Stimulated activated naive CD8-positive, alpha-beta T cell treated with anti-CD3 and anti-CD28 coated beads, Interleukin-15, amount 100 ng/mL, for 72 hours (primary cell): ENCODE data around the gene THSD7A.
A peak's percentile ranks its signal among the peaks of the same experiment; 100 is the strongest.

Experiments
- ATAC-seq: fragments of 150-1000 bp; cut with Tn5 transposase; 2 replicates; pipeline ENCODE4 v1.10.0; 2021; ENCODE audit warnings: mild to moderate bottlenecking, moderate library complexity
- DNase-seq, 2 donors: peaks; one replicate each; pipeline ENCODE4 v3.0.0; 2021 to 2022
- H3K27ac Mint-ChIP-seq, 2 donors: one replicate each; pipeline ENCODE4 v1.8.0; 2022; ENCODE audit warnings: mild to moderate bottlenecking in 2 of 2, mixed read lengths in 2 of 2, moderate library complexity in 2 of 2
- H3K27me3 Mint-ChIP-seq: one replicate; pipeline ENCODE4 v1.8.0; 2022; ENCODE audit warnings: mixed read lengths
- H3K4me1 Mint-ChIP-seq: one replicate; pipeline ENCODE4 v1.8.0; 2022; ENCODE audit warnings: mild to moderate bottlenecking, mixed read lengths
- H3K4me3 Mint-ChIP-seq, 2 donors: one replicate each; pipeline ENCODE4 v1.8.0; 2022; ENCODE audit warnings: mild to moderate bottlenecking in 2 of 2, mixed read lengths in 2 of 2, moderate library complexity in 1 of 2
- H3K9me3 Mint-ChIP-seq, 2 donors: one replicate each; pipeline ENCODE4 v1.8.0; 2022; ENCODE audit warnings: mixed read lengths in 2 of 2

THSD7A gene

DNA sequence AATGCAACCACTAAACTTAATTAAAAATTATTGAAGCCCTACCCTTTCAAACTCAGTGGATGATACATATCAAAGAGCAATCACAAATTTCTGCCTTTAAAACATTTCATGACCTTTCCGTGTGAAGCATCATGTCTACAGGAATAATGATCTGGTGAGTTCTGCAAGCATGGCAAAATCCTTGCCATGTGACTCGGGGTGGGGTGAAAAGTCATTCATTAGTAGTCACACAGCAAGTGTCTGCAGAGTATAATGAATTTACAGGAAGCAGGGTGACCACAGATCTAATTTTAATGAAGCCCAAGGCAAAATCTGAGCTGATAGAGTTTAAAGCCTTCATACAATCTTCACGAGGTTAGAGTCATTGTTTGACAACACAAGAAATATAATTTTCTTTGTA is 351.9 kb downstream of the THSD7A start:
- H3K4me1 Mint-ChIP-seq = no peaks in the 10 kb centered on the region
- H3K27ac Mint-ChIP-seq = no peak overlapping the region
- H3K9me3 Mint-ChIP-seq = no peaks in the 10 kb centered on the region
- H3K27me3 Mint-ChIP-seq = no peaks in the 10 kb centered on the region
- ATAC-seq = no peak
- DNase-seq = no peak
- H3K4me3 Mint-ChIP-seq = no peak overlapping the region

DNA sequence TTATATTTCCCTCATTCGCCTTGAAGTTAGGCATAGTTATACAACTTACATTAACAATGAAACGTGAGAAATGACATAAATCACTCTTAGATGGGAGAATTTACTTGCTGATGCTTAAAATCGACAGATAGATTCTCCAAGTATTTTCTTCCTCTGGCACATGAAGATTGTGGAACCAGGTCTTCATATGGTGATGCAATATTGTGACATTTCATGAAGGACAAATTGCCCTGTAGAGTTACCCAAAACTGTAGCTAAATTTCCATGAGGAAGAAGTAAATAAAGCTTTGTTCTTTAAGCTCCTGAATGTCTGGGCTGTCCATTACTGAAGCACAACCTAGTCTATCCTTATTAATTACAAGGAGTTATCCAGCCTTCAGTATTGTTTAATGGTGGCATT is 353.1 kb downstream of the THSD7A start:
- H3K27ac Mint-ChIP-seq = no peak overlapping the region
- DNase-seq (no peak), ATAC-seq (no peak)
- H3K4me3 Mint-ChIP-seq = no peak overlapping the region
- no peaks in the 10 kb centered on the region for H3K27me3 Mint-ChIP-seq
- no peaks in the 10 kb centered on the region for H3K4me1 Mint-ChIP-seq
- H3K9me3 Mint-ChIP-seq = no peaks in the 10 kb centered on the region

DNA sequence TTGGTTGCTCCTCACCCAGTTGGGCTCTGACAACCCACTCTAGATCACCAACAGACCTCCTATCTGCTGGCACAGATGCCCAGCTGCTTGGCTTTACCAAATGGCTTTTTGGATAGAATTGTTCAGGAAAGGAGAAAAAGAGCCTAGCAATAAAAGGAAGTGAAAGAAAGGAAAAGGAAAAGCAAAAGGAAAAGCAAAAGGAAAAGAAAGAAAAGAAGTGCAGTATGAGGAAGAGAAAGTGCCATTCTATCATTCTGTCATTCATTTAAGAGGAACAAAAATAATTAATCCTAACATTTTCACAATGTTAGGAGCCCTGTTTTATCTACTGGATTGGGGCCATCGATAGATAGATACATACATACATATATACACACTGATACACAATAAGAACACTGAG is 353.6 kb downstream of the THSD7A start:
- H3K4me1 Mint-ChIP-seq = no peaks in the 10 kb centered on the region
- DNase-seq (no peak), ATAC-seq (no peak)
- H3K4me3 Mint-ChIP-seq = no peak overlapping the region
- H3K27ac Mint-ChIP-seq = no peak overlapping the region
- H3K9me3 Mint-ChIP-seq = no peaks in the 10 kb centered on the region
- H3K27me3 Mint-ChIP-seq = no peaks in the 10 kb centered on the region

DNA sequence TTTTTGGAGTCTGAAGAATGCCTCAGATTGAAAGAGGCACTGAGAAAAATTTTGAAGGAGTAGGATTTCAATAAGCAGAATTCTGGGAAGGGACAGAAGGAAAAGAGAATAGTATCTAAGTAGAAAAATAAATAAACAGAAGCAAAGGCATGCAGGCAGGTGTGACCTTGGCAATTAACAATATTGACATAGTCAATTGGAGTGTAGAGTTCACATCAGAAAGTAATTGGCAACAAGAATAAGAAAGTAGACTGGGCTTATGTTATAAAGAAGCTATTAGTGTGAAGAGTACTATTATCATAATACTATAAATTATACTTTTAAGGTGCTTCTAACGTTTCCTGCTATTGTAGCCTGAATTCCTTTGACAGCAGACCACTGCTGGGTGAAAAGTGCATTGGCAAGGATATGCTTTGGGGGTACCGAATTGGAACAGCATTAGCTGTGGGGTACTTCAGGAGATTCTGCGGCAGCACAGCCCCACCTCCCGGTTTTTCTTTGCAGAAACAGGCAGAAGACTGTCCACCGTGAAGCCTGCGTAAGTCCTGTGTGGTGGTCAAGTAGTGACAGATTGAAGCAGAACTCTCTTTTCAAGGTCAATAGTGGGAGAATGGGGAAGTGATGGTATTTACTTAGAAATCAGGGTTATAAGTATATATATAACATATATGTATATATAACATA is 357.0 kb downstream of the THSD7A start:
- Mint-ChIP-seq H3K9me3 (no peaks in the 10 kb centered on the region), H3K4me3 (no peak overlapping the region), H3K27ac (no peak overlapping the region), H3K27me3 (no peaks in the 10 kb centered on the region), H3K4me1 (no peaks in the 10 kb centered on the region)
- ATAC-seq = no peak
- DNase-seq = no peak

DNA sequence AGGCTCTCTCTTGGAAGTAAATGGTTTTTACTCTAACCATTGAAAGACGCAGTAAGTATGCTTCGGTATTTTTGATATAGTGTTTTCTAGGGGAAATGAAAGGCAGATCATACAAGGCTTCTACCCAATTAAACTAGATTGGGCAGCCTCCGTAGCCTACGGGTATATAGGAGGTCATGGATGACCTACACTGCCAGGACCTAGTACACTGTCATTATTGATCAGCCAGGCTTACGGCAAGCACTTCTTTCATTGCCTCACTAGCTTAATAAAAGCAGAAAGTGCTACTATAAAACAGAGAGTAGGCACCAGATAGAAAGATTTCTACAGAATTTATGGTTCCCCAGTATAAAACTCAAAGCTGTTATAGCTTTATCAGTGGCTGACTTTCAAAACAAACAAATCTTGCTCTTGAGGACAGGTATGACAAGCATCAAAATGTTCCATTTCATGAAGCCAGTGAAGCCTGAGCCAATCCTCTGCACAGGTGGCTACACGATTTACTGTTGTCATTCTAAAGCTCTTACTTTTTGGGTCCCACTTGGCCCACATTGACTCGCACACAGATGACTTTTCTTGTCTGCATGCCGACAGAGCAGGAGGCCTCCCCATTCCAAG is 358.1 kb downstream of the THSD7A start:
- Mint-ChIP-seq H3K27me3 (no peaks in the 10 kb centered on the region), H3K9me3 (no peaks in the 10 kb centered on the region), H3K27ac (no peak overlapping the region), H3K4me3 (no peak overlapping the region), H3K4me1 (no peaks in the 10 kb centered on the region)
- DNase-seq = no peak
- ATAC-seq = no peak

DNA sequence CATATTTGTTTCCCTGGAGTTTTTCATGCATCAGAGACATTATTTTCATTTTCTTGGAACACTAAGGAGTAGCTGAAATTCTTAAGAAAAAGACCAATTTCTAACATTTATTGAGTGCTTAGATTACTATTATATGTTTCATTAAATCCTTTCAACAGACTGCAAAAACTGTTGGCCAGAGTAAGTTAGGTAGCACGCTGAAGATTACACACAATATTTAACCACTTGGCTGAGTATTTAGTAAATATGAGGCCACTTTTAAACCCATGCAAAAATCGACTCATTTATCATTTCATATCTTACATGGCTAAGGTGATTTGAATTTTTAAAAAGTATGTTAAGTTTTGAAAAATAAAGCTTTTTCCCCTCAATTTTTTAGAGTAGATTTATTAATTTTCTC is 358.8 kb downstream of the THSD7A start:
- no peak for DNase-seq

DNA sequence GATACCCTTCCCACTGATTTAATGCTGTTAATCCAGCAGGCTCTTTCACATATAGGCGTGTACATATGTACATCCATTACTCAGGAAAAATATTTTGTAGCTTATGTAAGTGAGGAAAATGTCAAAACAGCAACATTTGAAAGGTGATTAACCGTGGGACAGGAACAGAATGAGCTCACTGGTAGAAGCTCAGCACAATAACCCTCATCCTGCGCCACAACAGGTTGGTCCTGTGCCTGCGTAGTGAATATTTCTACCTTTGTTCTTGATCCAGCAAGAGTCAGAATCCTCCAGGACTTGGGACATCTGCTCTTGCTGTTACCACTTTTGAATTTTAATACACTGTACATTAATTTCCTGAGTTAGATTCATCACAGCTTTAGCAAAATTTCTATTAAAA is 359.4 kb downstream of the THSD7A start:
- no peak for DNase-seq
- Mint-ChIP-seq H3K27ac (no peak overlapping the region), H3K9me3 (no peaks in the 10 kb centered on the region), H3K4me3 (no peak overlapping the region), H3K27me3 (no peaks in the 10 kb centered on the region), H3K4me1 (no peaks in the 10 kb centered on the region)
- ATAC-seq = no peak

More for the DNA sequence above, 358.8 kb downstream of the THSD7A start:
- Mint-ChIP-seq H3K9me3 (no peaks in the 10 kb centered on the region), H3K27me3 (no peaks in the 10 kb centered on the region), H3K27ac (no peak overlapping the region), H3K4me3 (no peak overlapping the region), H3K4me1 (no peaks in the 10 kb centered on the region)
- ATAC-seq = no peak

DNA sequence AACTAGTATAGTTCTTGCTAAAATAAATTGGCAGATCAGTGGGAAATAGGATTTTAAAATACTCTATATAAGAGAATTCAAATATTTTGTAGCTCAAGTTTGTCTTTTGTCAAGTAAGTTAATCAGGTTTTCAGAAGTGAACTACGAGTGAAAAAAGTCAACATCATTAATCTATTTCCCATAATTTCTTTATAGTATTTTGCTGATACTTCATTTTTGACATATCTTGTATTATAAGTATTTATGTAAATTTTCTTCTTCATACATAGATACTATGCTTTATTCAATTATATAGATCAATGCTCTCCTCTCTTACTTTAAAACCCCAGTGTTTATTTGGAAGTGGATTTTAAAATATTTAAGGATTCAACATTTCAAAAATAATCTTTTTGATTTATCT is 360.7 kb downstream of the THSD7A start:
- ATAC-seq (no peak), DNase-seq (no peak)
- Mint-ChIP-seq H3K27ac (no peak overlapping the region), H3K4me1 (no peaks in the 10 kb centered on the region), H3K9me3 (no peaks in the 10 kb centered on the region), H3K27me3 (no peaks in the 10 kb centered on the region), H3K4me3 (no peak overlapping the region)

DNA sequence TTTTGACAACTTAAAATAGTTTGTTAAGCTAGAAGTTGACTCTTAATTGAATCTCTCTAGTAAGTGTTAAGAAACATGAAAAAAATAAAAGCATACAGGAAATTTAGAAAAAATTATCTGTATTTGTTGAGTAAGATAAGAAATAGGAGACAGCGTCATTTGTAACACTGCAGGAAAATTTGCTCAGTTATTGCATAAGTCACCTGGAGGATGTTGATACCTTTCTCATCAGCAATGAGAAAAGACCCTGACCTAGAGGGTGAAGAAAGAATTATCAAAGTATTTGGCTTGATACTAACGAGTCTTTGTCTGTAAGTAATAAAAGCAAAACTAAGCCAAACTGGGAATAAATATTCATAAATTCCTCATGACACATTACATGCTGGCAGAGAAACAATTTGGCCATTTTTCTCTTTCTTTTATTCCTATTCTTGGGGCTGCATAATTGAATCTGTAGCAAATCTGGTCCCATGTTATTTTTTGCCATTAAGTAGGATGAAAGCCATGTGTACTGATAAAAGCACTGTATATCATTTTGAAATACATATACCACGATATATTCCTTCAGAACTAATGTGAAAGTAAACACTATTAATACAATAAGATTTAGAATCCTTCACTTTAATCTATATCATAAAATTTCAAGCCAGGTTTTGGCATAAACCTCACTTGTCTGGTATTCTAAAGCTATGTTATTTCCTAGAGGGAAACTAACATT is 362.8 kb downstream of the THSD7A start:
- Mint-ChIP-seq H3K27ac (no peak overlapping the region), H3K4me3 (no peak overlapping the region), H3K4me1 (no peaks in the 10 kb centered on the region), H3K9me3 (no peaks in the 10 kb centered on the region), H3K27me3 (no peaks in the 10 kb centered on the region)
- ATAC-seq (no peak), DNase-seq (no peak)

DNA sequence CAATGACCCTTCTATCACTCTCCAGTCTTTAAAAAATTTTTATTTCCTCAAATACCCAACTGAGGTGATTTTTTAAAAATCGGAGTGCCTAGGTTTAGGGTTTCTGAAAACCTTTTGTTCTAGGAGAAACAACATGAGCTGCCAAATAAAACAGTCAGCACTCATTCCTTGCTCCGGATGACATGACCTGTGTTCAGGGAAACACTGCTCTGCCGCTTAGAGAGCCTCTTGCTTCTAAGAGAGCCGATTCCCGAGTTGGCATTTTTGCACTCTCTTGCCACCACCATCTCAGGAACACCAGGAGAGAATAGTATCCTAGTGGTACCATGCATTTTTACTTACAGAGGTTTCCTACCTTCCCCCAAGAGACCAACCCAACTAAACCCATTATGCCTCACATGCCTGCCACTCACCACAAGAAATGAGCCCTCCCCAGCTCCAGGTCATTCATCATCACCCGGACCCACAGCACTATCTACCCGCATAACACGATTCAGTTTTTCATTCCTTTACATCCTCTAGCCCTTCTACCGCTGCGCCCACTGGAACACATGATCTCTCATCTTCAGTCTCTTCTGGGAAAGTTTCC is 365.4 kb downstream of the THSD7A start:
- Mint-ChIP-seq H3K27me3 (no peaks in the 10 kb centered on the region), H3K9me3 (no peaks in the 10 kb centered on the region), H3K27ac (no peak overlapping the region), H3K4me1 (no peaks in the 10 kb centered on the region), H3K4me3 (no peak overlapping the region)
- ATAC-seq (no peak), DNase-seq (no peak)

DNA sequence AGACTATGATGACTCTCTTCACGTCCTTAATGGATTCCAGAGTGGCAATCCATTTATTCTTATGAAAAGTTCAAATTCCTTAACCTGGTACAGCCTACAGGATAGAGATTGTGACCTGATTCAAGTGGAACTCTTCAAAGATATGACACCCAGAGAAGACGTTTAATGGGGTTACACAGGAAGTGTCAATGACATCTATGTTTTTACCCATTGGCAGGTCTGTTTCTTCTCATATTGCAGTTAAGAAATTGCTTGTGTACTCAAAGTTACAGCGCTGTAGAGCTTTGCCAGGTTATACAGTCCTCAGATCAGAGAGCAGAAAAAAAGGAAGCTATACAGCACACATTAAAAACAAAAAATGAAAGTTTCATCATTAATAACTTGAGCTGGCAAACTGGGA is 367.4 kb downstream of the THSD7A start:
- no peaks in the 10 kb centered on the region for H3K4me1 Mint-ChIP-seq
- no peaks in the 10 kb centered on the region for H3K9me3 Mint-ChIP-seq
- no peak overlapping the region for H3K4me3 Mint-ChIP-seq
- DNase-seq (no peak), ATAC-seq (no peak)
- H3K27ac Mint-ChIP-seq = no peak overlapping the region
- H3K27me3 Mint-ChIP-seq = no peaks in the 10 kb centered on the region

DNA sequence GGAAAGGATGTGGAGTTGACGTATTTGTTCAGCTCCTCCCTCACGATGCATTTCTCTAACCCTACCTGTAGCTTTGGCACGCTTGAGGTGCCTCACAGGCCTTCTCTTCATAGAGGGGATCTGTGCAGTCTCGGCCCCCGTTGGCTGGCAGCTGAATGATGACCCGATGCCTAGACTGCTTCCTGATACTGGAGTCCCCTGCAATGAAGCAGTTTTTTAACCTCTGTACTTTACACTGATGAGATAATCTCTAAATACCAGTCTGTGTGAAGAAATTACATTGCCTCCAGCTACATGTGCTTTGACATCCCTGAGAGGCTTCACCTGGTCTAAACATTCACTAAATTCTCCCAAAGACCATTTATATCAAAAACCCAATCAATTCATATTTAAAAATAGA is 370.1 kb downstream of the THSD7A start:
- Mint-ChIP-seq H3K9me3 (no peaks in the 10 kb centered on the region), H3K27ac (no peak overlapping the region)
- no peak for ATAC-seq

DNA sequence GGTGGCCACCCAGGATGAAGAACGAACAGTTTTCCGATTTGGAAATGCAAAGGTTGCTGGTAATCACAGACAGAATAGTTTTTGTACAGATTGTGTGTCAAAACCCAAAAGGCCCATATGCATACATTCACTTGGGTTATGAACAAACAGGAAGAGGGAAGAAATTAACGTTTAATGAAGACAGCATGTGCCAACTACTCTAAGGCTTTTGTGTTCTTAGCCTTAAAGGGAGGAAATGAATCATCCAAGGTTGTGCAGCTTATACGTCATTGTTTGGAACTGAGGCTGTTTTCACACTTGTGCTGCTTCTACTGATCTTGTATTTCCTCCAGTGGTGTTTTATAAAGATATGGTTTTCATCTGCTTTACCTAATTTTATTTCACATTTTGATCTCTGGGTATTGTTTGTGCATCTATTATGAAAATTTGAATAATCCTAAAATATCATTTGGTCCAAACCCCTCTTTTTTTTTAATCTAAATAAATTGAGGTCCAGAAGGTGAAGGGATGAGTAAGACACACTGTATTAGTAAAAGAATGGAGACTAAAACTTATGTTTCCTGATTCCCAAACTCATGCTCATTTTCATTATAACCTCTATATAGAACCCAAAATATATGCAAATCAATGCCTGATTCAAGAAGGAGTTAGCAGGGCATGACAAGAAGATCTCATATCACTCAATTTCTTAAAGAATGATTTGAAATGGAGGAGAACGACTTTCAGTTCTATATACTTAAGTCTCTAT is 373.1 kb downstream of the THSD7A start:
- no peak overlapping the region for H3K27ac Mint-ChIP-seq
- peak; percentile 54 for ATAC-seq
- DNase-seq = no peak

More for the DNA sequence above, 370.1 kb downstream of the THSD7A start:
- Mint-ChIP-seq H3K4me1 (no peaks in the 10 kb centered on the region), H3K4me3 (no peak overlapping the region), H3K27me3 (no peaks in the 10 kb centered on the region)
- no peak for DNase-seq

DNA sequence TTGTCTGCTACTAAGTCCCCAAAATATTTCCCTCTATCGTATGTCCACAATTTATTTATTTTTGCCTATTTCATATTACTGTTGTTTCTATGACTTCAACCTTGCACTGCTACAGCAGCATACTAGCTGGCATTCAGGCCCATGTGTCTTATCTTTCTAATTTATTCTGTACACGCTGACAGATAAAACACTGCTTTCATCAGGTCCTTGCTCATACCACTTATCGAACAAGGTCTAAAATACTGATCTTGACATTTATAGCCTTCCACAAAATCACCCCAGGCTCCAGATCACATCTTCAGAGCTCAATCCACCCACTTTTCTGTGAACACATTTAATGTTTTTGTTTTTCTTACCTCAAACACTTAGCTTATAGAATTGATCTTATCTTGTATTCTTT is 374.6 kb downstream of the THSD7A start:
- DNase-seq (no peak), ATAC-seq (no peak)
- Mint-ChIP-seq H3K27me3 (no peaks in the 10 kb centered on the region), H3K27ac (no peak overlapping the region), H3K9me3 (no peaks in the 10 kb centered on the region), H3K4me1 (no peaks in the 10 kb centered on the region), H3K4me3 (no peak overlapping the region)

More for the DNA sequence above, 373.1 kb downstream of the THSD7A start:
- no peaks in the 10 kb centered on the region for H3K9me3 Mint-ChIP-seq
- H3K4me1 Mint-ChIP-seq = no peaks in the 10 kb centered on the region
- no peaks in the 10 kb centered on the region for H3K27me3 Mint-ChIP-seq
- H3K4me3 Mint-ChIP-seq = no peak overlapping the region

DNA sequence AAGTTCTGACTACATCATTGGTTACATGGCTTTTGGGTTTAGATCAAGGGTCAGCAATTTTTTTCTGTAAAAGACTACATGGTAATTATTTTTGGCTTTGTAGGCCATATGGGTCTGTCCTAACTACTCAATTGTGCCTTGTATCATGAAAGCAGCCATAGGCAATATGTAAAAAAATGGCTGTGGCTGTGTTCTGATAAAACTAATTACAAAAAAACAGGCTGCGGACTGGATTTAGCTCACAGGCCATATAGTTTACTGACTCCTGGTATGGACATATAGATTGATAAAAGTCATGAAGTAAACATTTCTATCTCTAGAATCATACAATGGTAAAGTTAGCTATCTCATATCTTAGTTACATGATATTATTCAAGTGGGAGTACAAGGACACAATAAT is 375.4 kb downstream of the THSD7A start:
- Mint-ChIP-seq H3K4me1 (no peaks in the 10 kb centered on the region), H3K27ac (no peak overlapping the region), H3K9me3 (no peaks in the 10 kb centered on the region), H3K27me3 (no peaks in the 10 kb centered on the region), H3K4me3 (no peak overlapping the region)
- no peak for ATAC-seq
- no peak for DNase-seq
